Measurements from ENCODE around the gene MRPL33.

- TF ChIP-seq, protein P1, sequence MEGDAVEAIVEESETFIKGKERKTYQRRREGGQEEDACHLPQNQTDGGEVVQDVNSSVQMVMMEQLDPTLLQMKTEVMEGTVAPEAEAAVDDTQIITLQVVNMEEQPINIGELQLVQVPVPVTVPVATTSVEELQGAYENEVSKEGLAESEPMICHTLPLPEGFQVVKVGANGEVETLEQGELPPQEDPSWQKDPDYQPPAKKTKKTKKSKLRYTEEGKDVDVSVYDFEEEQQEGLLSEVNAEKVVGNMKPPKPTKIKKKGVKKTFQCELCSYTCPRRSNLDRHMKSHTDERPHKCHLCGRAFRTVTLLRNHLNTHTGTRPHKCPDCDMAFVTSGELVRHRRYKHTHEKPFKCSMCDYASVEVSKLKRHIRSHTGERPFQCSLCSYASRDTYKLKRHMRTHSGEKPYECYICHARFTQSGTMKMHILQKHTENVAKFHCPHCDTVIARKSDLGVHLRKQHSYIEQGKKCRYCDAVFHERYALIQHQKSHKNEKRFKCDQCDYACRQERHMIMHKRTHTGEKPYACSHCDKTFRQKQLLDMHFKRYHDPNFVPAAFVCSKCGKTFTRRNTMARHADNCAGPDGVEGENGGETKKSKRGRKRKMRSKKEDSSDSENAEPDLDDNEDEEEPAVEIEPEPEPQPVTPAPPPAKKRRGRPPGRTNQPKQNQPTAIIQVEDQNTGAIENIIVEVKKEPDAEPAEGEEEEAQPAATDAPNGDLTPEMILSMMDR (IDR thresholded peaks at IDR 0.05) = no peak
- no peak for TF ChIP-seq POLR2A (IDR thresholded peaks at IDR 0.05)
- TF ChIP-seq POLR2AphosphoS5 (IDR thresholded peaks at IDR 0.05) = no peak
- TF ChIP-seq EP300 (IDR thresholded peaks at IDR 0.05) = peak; percentile 54
Observed at GRCh38 chr2:27776097-27776496, 4.6 kb downstream of the MRPL33 start.
